GM06990 (cell line): Measurements from ENCODE around the gene MDM4.
A peak's percentile ranks its signal among the peaks of the same experiment; 100 is the strongest.
"Not testable (repeated sequence)": the region's sequence is repeated elsewhere in the genome, so short reads cannot be mapped to it uniquely, and the experiment has no call there.

ENCODE experiments used
- DNase-seq: peaks from one replicate; pipeline ENCODE4 v3.0.0-alpha.2; 2011; ENCODE audit not compliant: insufficient read length; ENCODE audit errors: extremely low read depth
- H3K27me3 ChIP-seq: replicated peaks from 2 replicates; pipeline ENCODE4 v1.6.0; 2011; ENCODE audit warnings: low read length; ENCODE audit not compliant: control insufficient read depth, insufficient read depth
- H3K36me3 ChIP-seq: 2 replicates; pipeline ENCODE4 v1.5.1; 2011; ENCODE audit warnings: low read length; ENCODE audit not compliant: control insufficient read depth, insufficient read depth
- H3K4me3 ChIP-seq: replicated peaks from 2 replicates; pipeline ENCODE4 v1.5.1; 2011; ENCODE audit warnings: low read depth, mild to moderate bottlenecking, control low read depth, low read length
- TF ChIP-seq, protein P1 (sequence below): IDR thresholded peaks from 2 replicates; pipeline ENCODE4 v1.5.1; 2011; ENCODE audit warnings: low read length, control low read depth, mild to moderate bottlenecking, inconsistent platforms; ENCODE audit not compliant: insufficient read depth, poor library complexity, severe bottlenecking

Gene MDM4

GRCh38 chr1:204483791-204484190 is 32.4 kb upstream of the MDM4 start:
- TF ChIP-seq, protein P1, sequence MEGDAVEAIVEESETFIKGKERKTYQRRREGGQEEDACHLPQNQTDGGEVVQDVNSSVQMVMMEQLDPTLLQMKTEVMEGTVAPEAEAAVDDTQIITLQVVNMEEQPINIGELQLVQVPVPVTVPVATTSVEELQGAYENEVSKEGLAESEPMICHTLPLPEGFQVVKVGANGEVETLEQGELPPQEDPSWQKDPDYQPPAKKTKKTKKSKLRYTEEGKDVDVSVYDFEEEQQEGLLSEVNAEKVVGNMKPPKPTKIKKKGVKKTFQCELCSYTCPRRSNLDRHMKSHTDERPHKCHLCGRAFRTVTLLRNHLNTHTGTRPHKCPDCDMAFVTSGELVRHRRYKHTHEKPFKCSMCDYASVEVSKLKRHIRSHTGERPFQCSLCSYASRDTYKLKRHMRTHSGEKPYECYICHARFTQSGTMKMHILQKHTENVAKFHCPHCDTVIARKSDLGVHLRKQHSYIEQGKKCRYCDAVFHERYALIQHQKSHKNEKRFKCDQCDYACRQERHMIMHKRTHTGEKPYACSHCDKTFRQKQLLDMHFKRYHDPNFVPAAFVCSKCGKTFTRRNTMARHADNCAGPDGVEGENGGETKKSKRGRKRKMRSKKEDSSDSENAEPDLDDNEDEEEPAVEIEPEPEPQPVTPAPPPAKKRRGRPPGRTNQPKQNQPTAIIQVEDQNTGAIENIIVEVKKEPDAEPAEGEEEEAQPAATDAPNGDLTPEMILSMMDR, result no peak
- no peaks in the 10 kb centered on the region for H3K27me3 ChIP-seq
- peaks cover 2% of the 10 kb centered on the region for H3K36me3 ChIP-seq
- DNase-seq, result no peak
- no peak overlapping the region for H3K4me3 ChIP-seq

DNA sequence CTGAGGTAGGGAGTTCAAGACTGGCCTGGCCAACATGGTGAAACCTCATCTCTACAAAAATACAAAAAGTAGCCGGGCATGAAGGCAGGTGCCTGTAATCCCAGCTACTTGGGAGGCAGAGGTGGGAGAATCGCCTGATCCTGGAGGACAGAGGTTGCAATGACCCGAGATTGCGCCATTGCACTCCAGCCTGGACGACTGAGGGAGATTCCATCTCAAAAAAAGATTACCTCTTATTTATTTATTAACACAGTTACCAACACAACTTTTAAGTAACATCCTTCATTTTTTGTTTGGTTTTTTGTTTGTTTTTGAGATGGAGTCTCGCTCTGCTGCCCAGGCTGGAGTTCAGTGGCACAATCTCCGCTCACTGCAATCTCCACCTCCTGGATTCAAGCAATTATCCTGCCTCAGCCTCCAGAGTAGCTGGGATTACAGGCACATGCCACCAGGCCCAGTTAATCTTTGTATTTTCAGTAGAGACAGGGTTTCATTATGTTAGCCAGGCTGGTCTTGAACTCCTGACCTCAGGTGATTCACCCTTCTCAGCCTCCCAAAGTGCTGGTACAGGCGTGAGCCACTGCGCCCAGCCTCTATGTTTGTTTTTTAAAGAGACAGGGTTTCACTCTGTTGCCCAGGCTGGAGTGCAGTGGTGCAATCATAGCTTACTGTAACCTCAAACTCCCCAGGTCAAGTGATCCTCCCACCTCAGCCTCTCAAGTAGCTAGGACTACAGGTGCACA is 29.5 kb upstream of the MDM4 start:
- H3K36me3 ChIP-seq, H3K4me3 ChIP-seq, H3K27me3 ChIP-seq, DNase-seq: not testable (repeated sequence)

- no peak overlapping the region for H3K4me3 ChIP-seq
- no peaks in the 10 kb centered on the region for H3K27me3 ChIP-seq
- H3K36me3 ChIP-seq, result no peaks in the 10 kb centered on the region; the same call in 1 of the 2 replicates
- no peak for DNase-seq
- TF ChIP-seq, protein P1, result no peak
Observed at GRCh38 chr1:204487256-204487615, 29.0 kb upstream of the MDM4 start.

DNA sequence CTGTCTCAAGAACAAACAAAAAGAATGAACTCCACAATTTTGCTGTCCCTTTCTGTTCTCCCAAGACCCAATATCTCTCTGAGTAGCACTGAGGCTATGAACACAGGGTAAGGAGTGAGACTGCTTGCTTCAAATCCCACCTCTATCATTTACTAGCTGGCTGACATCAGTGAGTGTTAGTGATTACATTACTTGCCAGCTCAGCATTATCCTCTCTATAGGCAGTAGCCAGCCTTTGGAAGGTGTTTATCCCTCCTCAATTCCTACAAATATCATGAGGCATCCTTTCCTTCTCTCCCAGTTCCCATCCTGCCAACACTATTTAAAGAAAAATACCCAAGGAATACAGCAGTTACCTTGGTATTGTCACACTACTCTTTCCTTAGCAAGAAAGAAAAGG is 24.6 kb upstream of the MDM4 start:
- TF ChIP-seq, protein P1, result no peak
- Histone ChIP-seq H3K36me3 (no peaks in the 10 kb centered on the region; the same call in 1 of the 2 replicates), H3K4me3 (no peak overlapping the region), H3K27me3 (no peaks in the 10 kb centered on the region)
- DNase-seq, result no peak

- TF ChIP-seq, protein P1, result no peak
- no peak for DNase-seq
- Histone ChIP-seq H3K27me3 (no peaks in the 10 kb centered on the region), H3K36me3 (no peaks in the 10 kb centered on the region; the same call in 1 of the 2 replicates), H3K4me3 (peak overlapping the region; percentile 88)
Observed at GRCh38 chr1:204493145-204493983, 22.8 kb upstream of the MDM4 start.

DNA sequence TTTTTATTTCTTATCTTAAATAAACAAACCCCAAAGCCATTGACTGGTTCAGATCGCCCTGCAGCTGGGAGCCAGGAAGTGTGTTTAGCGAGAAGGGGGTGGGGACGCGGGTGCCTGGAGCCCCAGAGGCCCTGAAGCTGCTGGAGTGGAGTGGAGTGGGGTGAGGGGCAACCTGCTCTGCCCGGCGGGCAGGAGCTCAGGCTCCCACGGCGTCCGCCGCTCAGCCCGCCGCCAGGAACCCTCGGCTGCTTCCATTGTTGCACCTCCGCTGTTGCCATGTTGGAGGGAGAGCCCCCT is 22.3 kb upstream of the MDM4 start:
- Histone ChIP-seq H3K36me3 (no peaks in the 10 kb centered on the region), H3K27me3 (no peaks in the 10 kb centered on the region), H3K4me3 (peak overlapping the region; percentile 88)
- DNase-seq, result no peak
- TF ChIP-seq, protein P1, result no peak
